Mesenchymal stem cell (in vitro differentiated cells and primary cell): ENCODE data around the gene ACTL7A.
A peak's percentile ranks its signal among the peaks of the same experiment; 100 is the strongest.
"Not testable (repeated sequence)": the region's sequence is repeated elsewhere in the genome, so short reads cannot be mapped to it uniquely, and the experiment has no call there.

Source experiments
- DNase-seq: peaks from one replicate; pipeline ENCODE4 v3.0.0-alpha.2; 2013
- H2AFZ ChIP-seq: one replicate; pipeline ENCODE4 v1.6.1; 2013; ENCODE audit warnings: low read depth, mild to moderate bottlenecking, control low read depth, inconsistent platforms, low read length, moderate library complexity
- H2AK5ac ChIP-seq: 2 replicates; pipeline ENCODE4 v1.6.1; 2013; ENCODE audit warnings: low read length, moderate library complexity, mild to moderate bottlenecking, inconsistent platforms; ENCODE audit not compliant: severe bottlenecking
- H2BK120ac ChIP-seq: one replicate; pipeline ENCODE4 v1.6.1; 2013; ENCODE audit warnings: low read depth, mild to moderate bottlenecking, inconsistent platforms, low read length, moderate library complexity
- H2BK12ac ChIP-seq, 2 experiments: one replicate each; pipeline ENCODE4 v1.6.1; 2013; ENCODE audit warnings: inconsistent platforms in 2 of 2, low read length in 2 of 2, mild to moderate bottlenecking in 2 of 2, moderate library complexity in 2 of 2, control low read depth in 1 of 2
- H2BK15ac ChIP-seq: one replicate; pipeline ENCODE4 v1.6.1; 2013; ENCODE audit warnings: mild to moderate bottlenecking, low read depth, inconsistent platforms; ENCODE audit not compliant: poor library complexity, severe bottlenecking
- H2BK5ac ChIP-seq: 2 replicates; pipeline ENCODE4 v1.6.1; 2013; ENCODE audit warnings: low read depth, mild to moderate bottlenecking, low read length, control low read depth, inconsistent platforms; ENCODE audit not compliant: poor library complexity, severe bottlenecking
- H3K14ac ChIP-seq, 2 experiments: one replicate each; pipeline ENCODE4 v1.6.1; 2013; ENCODE audit warnings: inconsistent platforms in 2 of 2, low read length in 2 of 2, control low read depth in 1 of 2, mild to moderate bottlenecking in 1 of 2, moderate library complexity in 1 of 2
- H3K18ac ChIP-seq, 2 experiments: one replicate each; pipeline ENCODE4 v1.6.1; 2013; ENCODE audit warnings: inconsistent platforms in 2 of 2, low read length in 2 of 2, control low read depth in 1 of 2, low read depth in 1 of 2, mild to moderate bottlenecking in 1 of 2
- H3K23ac ChIP-seq, 2 experiments: one replicate each; pipeline ENCODE4 v1.6.1; 2013; ENCODE audit warnings: inconsistent platforms in 2 of 2, low read length in 2 of 2, mild to moderate bottlenecking in 2 of 2, moderate library complexity in 2 of 2, control low read depth in 1 of 2
- H3K27ac ChIP-seq: 2 replicates; pipeline ENCODE4 v1.5.1; 2013; ENCODE audit warnings: mild to moderate bottlenecking, moderate library complexity, low read length, control low read depth, inconsistent platforms; ENCODE audit not compliant: poor library complexity, severe bottlenecking
- H3K27me3 ChIP-seq, 2 experiments: 2 replicates each; pipeline versions ENCODE4 v1.6.1 to v1.7.0; 2013; ENCODE audit warnings: low read length in 2 of 2, mild to moderate bottlenecking in 2 of 2, moderate library complexity in 2 of 2, control low read depth in 1 of 2, inconsistent platforms in 1 of 2; ENCODE audit not compliant: control insufficient read depth in 1 of 2, insufficient read depth in 1 of 2
- H3K36me3 ChIP-seq, 2 experiments: 2 replicates each; pipeline versions ENCODE4 v1.6.1 to v1.7.0; 2013; ENCODE audit warnings: low read length in 2 of 2, control low read depth in 1 of 2, inconsistent platforms in 1 of 2, low read depth in 1 of 2, mild to moderate bottlenecking in 1 of 2; ENCODE audit not compliant: insufficient read depth in 2 of 2, control insufficient read depth in 1 of 2
- H3K4ac ChIP-seq, 2 experiments: one replicate each; pipeline ENCODE4 v1.6.1; 2013; ENCODE audit warnings: inconsistent platforms in 2 of 2, low read length in 2 of 2, mild to moderate bottlenecking in 2 of 2, moderate library complexity in 2 of 2, control low read depth in 1 of 2, low read depth in 1 of 2
- H3K4me1 ChIP-seq: 2 replicates; pipeline ENCODE4 v1.6.1; 2013; ENCODE audit warnings: low read depth, low read length, control low read depth; ENCODE audit not compliant: control insufficient read depth, insufficient read depth
- H3K4me2 ChIP-seq: 2 replicates; pipeline ENCODE4 v1.6.1; 2013; ENCODE audit warnings: low read length, mild to moderate bottlenecking, inconsistent platforms; ENCODE audit not compliant: poor library complexity, severe bottlenecking
- H3K4me3 ChIP-seq, 2 experiments: 2 replicates each; pipeline versions ENCODE4 v1.5.1 to v1.7.0; 2013; ENCODE audit warnings: low read length in 2 of 2, mild to moderate bottlenecking in 2 of 2, control low read depth in 1 of 2, low read depth in 1 of 2; ENCODE audit not compliant: insufficient read depth in 1 of 2
- H3K79me1 ChIP-seq: replicated peaks from 2 replicates; pipeline ENCODE4 v1.6.1; 2013; ENCODE audit warnings: mild to moderate bottlenecking, control low read depth, low read length, inconsistent platforms; ENCODE audit not compliant: poor library complexity, severe bottlenecking
- H3K9ac ChIP-seq: 2 replicates; pipeline ENCODE4 v1.7.0; 2013; ENCODE audit warnings: mild to moderate bottlenecking, low read length, moderate library complexity
- H3K9me3 ChIP-seq: 2 replicates; pipeline ENCODE4 v1.7.0; 2013; ENCODE audit warnings: mild to moderate bottlenecking, low read length; ENCODE audit not compliant: control insufficient read depth
- H4K8ac ChIP-seq: one replicate; pipeline ENCODE4 v1.6.1; 2013; ENCODE audit warnings: inconsistent platforms, mild to moderate bottlenecking, low read length, moderate library complexity
- H4K91ac ChIP-seq: one replicate; pipeline ENCODE4 v1.6.1; 2013; ENCODE audit warnings: mild to moderate bottlenecking, low read length, inconsistent platforms
- WGBS: methylation state at CpG from one replicate; pipeline ENCODE4 v1.1.7; 2013; ENCODE audit warnings: mixed read lengths; 5-methylcytosine and 5-hydroxymethylcytosine counted together

ACTL7A gene

DNA sequence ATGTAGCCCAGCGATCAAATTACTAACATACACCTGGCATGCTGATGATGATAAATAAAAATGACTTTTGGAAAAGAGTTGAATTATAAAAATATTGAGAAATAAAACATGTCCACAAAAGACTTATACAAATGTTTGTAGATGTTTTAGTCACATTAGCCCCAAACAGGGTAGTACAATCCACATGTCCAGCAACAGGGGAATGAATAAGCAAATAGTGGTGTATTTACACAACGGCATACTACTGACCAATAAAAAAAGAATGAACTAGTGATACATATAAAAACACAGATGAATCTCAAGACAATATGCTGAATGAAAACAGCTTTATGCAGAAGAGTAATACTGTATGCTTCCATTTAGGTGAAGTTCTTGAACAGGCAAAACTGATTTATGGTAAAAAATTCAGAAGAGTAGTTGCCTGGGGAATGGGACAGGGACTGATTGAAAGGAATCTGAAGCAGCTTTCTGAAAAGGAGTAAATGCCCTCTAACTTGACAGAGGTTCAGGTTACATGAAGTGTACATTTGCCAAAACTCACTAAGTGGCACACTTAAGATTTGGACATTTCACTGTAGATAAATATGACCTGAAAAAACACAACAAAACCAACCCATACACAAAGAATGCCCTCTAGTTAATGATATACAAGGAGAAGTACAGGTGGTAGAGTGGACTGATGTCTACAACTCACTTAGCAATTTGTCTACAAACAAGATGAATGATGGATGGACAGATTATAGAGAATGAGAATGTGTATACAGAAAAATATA lies 35.4 kb downstream of the ACTL7A start:
- no peak overlapping the region for H2BK120ac ChIP-seq
- no peaks in the 10 kb centered on the region for H3K27me3 ChIP-seq
- no peak overlapping the region for H3K18ac ChIP-seq
- no peak overlapping the region for H2BK15ac ChIP-seq
- H3K36me3 ChIP-seq: peaks cover 22 to 97% of the 10 kb centered on the region in 2 experiments
- no peak overlapping the region for H2BK12ac ChIP-seq
- no peak for DNase-seq
- no peak overlapping the region for H3K4ac ChIP-seq
- H3K4me3 ChIP-seq: no peak overlapping the region
- H3K9me3 ChIP-seq: no peaks in the 10 kb centered on the region
- WGBS: no CpG with 5 or more reads among the region's 2 CpGs
- no peaks in the 10 kb centered on the region for H3K4me1 ChIP-seq
- no peak overlapping the region for H4K8ac ChIP-seq
- no peak overlapping the region for H3K4me2 ChIP-seq
- no peak overlapping the region for H2AFZ ChIP-seq
- H3K79me1 ChIP-seq: peaks cover 5% of the 10 kb centered on the region
- no peak overlapping the region for H3K23ac ChIP-seq
- no peak overlapping the region for H2AK5ac ChIP-seq
- H3K9ac ChIP-seq: no peak overlapping the region
- H2BK5ac ChIP-seq: no peak overlapping the region
- no peak overlapping the region for H4K91ac ChIP-seq
- no peak overlapping the region for H3K14ac ChIP-seq
- no peak overlapping the region for H3K27ac ChIP-seq

DNA sequence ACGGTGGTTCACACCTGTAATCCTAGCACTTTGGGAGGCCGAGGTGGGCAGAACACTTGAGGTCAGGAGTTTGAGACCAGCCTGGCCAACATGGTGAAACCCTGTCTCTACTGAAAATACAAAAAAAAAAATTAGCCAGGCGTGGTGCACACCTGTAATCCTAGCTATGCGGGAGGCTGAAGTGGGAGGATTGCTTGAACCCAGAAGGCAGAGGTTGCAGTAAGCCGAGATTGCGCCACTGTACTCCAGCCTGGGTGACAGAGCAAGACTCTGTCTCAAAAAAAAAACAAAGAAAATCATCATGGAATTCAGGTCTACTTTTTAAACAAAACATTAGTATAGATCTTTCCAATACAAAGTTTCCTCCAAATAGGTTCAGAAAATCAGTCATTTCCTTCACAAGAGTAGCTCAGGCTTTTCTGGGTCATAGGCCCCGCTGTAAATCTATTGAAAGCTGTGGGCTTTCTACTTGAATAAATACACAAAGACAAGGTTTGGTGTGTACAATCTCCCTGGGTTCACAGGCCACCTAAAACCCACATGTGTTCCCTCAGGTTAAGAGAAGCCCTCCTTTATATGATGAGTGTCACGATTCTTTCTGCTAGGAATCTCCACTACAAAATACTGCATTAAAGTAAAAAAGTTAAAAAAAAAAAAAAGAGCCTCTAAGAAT lies 37.1 kb downstream of the ACTL7A start:
- H4K8ac ChIP-seq, H3K14ac ChIP-seq, H3K4me1 ChIP-seq, H2AK5ac ChIP-seq, H3K27me3 ChIP-seq, H3K4me2 ChIP-seq, H2AFZ ChIP-seq, H3K4ac ChIP-seq, H2BK15ac ChIP-seq, H3K18ac ChIP-seq, H3K9me3 ChIP-seq, H3K79me1 ChIP-seq, H3K4me3 ChIP-seq, H2BK5ac ChIP-seq, H3K9ac ChIP-seq, H3K27ac ChIP-seq, H4K91ac ChIP-seq, DNase-seq, H2BK12ac ChIP-seq, H2BK120ac ChIP-seq, H3K23ac ChIP-seq: not testable (repeated sequence)
- 91% methylated on average over 7 of the region's 8 CpGs for WGBS
- H3K36me3 ChIP-seq: peaks cover 17 to 96% of the 10 kb centered on the region in 2 experiments

DNA sequence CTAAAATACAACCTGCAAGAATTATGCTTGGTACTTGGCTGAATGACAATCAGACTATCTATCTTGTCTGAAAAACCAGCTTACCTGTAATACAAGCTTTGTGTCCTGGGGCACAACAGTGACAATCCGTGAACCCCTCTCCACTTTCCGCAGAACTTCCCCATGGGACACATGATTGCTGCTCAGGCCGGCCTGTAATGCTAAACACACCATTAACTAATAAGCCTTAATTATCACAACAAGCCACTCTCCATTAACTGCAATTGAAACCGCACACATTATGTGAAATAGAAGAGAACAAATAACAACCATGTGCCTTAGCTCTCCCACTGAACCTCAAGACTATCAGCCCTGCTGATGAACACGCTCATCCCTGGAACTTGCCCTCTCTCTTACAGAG lies 38.1 kb downstream of the ACTL7A start:
- H2AK5ac ChIP-seq: no peak overlapping the region
- no peak overlapping the region for H3K18ac ChIP-seq
- no peak overlapping the region for H2BK12ac ChIP-seq
- H2BK120ac ChIP-seq: no peak overlapping the region
- H3K4me3 ChIP-seq: no peak overlapping the region
- no peak overlapping the region for H2BK15ac ChIP-seq
- 86% methylated on average over 5 of the region's 5 CpGs for WGBS
- H2BK5ac ChIP-seq: no peak overlapping the region
- no peaks in the 10 kb centered on the region for H3K27me3 ChIP-seq
- H3K23ac ChIP-seq: no peak overlapping the region
- H3K9me3 ChIP-seq: no peaks in the 10 kb centered on the region
- H3K4me1 ChIP-seq: no peaks in the 10 kb centered on the region
- no peak overlapping the region for H3K4me2 ChIP-seq
- no peak overlapping the region for H3K14ac ChIP-seq
- no peak overlapping the region for H4K91ac ChIP-seq
- H3K27ac ChIP-seq: no peak overlapping the region
- no peak for DNase-seq
- H3K36me3 ChIP-seq: peaks cover 13 to 96% of the 10 kb centered on the region in 2 experiments
- H3K79me1 ChIP-seq: peaks cover 3% of the 10 kb centered on the region
- no peak overlapping the region for H3K4ac ChIP-seq
- H2AFZ ChIP-seq: no peak overlapping the region
- H3K9ac ChIP-seq: no peak overlapping the region
- H4K8ac ChIP-seq: no peak overlapping the region

DNA sequence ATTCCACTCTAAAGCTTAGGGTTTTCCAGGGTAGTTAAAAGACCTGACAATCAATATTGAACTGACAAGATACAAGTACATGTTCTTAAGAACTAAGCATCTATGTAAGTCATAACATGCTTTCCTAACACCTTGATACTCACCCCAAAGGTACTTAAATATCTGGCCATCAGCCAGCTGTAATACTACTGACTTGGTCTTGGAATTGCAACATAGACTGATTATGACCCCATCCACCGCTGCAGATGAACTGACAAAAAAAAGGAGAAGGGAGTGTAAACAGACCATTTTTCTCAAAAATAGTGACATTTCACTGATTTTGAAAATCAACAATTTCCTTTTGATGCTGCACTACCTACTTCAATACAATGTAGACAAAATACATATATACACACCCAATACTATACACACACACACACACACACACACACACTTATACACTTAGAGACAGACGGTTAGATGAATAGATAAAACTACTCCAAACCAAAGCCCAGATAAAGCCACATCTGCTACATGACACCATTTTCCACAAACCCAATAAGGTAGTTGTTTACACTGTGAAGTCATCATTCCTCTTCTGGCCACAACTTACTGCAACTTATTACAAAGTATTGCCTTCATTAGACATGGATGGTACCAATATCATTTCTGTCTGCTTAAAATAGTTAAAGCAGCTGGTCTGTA lies 41.5 kb downstream of the ACTL7A start:
- no peak overlapping the region for H3K4me2 ChIP-seq
- H3K36me3 ChIP-seq: peaks cover 10 to 96% of the 10 kb centered on the region in 2 experiments
- H3K9me3 ChIP-seq: no peaks in the 10 kb centered on the region
- no peak overlapping the region for H4K8ac ChIP-seq
- H2BK5ac ChIP-seq: no peak overlapping the region
- no peak overlapping the region for H4K91ac ChIP-seq
- H3K4me1 ChIP-seq: no peaks in the 10 kb centered on the region
- no peak overlapping the region for H3K9ac ChIP-seq
- no peak overlapping the region for H2AFZ ChIP-seq
- no peak overlapping the region for H2BK12ac ChIP-seq
- H2AK5ac ChIP-seq: no peak overlapping the region
- H3K23ac ChIP-seq: no peak overlapping the region
- H3K14ac ChIP-seq: no peak overlapping the region
- H3K4me3 ChIP-seq: no peak overlapping the region
- H3K18ac ChIP-seq: no peak overlapping the region
- peaks cover 2% of the 10 kb centered on the region for H3K79me1 ChIP-seq
- no peak overlapping the region for H3K27ac ChIP-seq
- DNase-seq: peak; percentile 12
- no peak overlapping the region for H3K4ac ChIP-seq
- H2BK15ac ChIP-seq: no peak overlapping the region
- WGBS: 96% methylated on average over 2 of the region's 2 CpGs
- no peak overlapping the region for H2BK120ac ChIP-seq
- H3K27me3 ChIP-seq: no peaks in the 10 kb centered on the region
